Neural cell (in vitro differentiated cells): ENCODE data around the gene HIPK2. TPM values are rescaled to one million over a fixed set of nuclear protein-coding genes. Genes with fewer than 3 reads are reported as not detected.

Source experiments
- H2AFZ ChIP-seq: fragments of 200-600, 300-800 bp; sonication (generic), shearing (Covaris generic); 2 replicates; pipeline ENCODE4 v1.6.0; 2014; ENCODE audit warnings: low read depth, mild to moderate bottlenecking, antibody characterized with exemption, low read length, moderate library complexity
- H3F3A ChIP-seq: fragments of 200-600 bp; shearing (Covaris generic); 2 replicates; pipeline ENCODE4 v1.6.1; 2016; ENCODE audit warnings: mild to moderate bottlenecking, moderate library complexity, mixed read lengths, antibody characterized with exemption, low read length; ENCODE audit not compliant: insufficient read depth, poor library complexity, severe bottlenecking
- H3K27ac ChIP-seq: fragments of 200-600, 300-800 bp; sonication (generic), shearing (Covaris generic); 2 replicates; pipeline ENCODE4 v1.5.1; 2014; ENCODE audit warnings: mild to moderate bottlenecking, low read length, moderate library complexity
- H3K27me3 ChIP-seq: fragments of 300-800, 200-600 bp; sonication (generic), shearing (Covaris generic); 2 replicates; pipeline ENCODE4 v1.6.0; 2014; ENCODE audit warnings: mild to moderate bottlenecking, low read depth, low read length, moderate library complexity; ENCODE audit not compliant: insufficient read depth
- H3K36me3 ChIP-seq: fragments of 300-800, 200-600 bp; sonication (generic), shearing (Covaris generic); 2 replicates; pipeline ENCODE4 v1.5.1; 2014; ENCODE audit warnings: mild to moderate bottlenecking, antibody characterized with exemption, low read length, moderate library complexity; ENCODE audit not compliant: insufficient read depth
- H3K4me2 ChIP-seq: fragments of 300-800, 200-600 bp; sonication (generic), shearing (Covaris generic); 2 replicates; pipeline ENCODE4 v1.6.0; 2014; ENCODE audit warnings: mild to moderate bottlenecking, low read length
- H3K4me3 ChIP-seq: fragments of 300-800, 200-600 bp; sonication (generic), shearing (Covaris generic); 2 replicates; pipeline ENCODE4 v1.5.1; 2014; ENCODE audit warnings: mild to moderate bottlenecking, low read length, moderate library complexity
- H3K79me2 ChIP-seq: fragments of 200-600 bp; shearing (Covaris generic); replicated peaks from 2 replicates; pipeline ENCODE4 v1.6.0; 2014; ENCODE audit warnings: mild to moderate bottlenecking, low read length, moderate library complexity; ENCODE audit not compliant: insufficient read depth
- H3K9ac ChIP-seq: fragments of 300-800, 200-600 bp; sonication (generic), shearing (Covaris generic); 2 replicates; pipeline ENCODE4 v1.6.1; 2016; ENCODE audit warnings: mild to moderate bottlenecking, low read length, mixed read lengths
- H3K9me2 ChIP-seq: fragments of 200-600 bp; shearing (Covaris generic); 2 replicates; pipeline ENCODE4 v1.6.1; 2016; ENCODE audit warnings: mild to moderate bottlenecking, low read length, mixed read lengths; ENCODE audit not compliant: insufficient read depth
- H3K9me3 ChIP-seq: fragments of 200-600, 300-800 bp; sonication (generic), shearing (Covaris generic); 2 replicates; pipeline ENCODE4 v1.6.1; 2016; ENCODE audit warnings: mild to moderate bottlenecking, mixed run types, low read length, moderate library complexity, mixed read lengths
- H4K20me1 ChIP-seq: fragments of 200-600 bp; shearing (Covaris generic); 2 replicates; pipeline ENCODE4 v1.6.1; 2016; ENCODE audit warnings: mild to moderate bottlenecking, mixed run types; ENCODE audit not compliant: insufficient read depth
- EP300 ChIP-seq: fragments of 450-650 bp; conservative IDR thresholded peaks from 2 replicates; pipeline ENCODE4 v1.6.1; 2014; ENCODE audit warnings: antibody characterized with exemption, mild to moderate bottlenecking, moderate library complexity; ENCODE audit not compliant: poor library complexity, severe bottlenecking
- EZH2 ChIP-seq: fragments of 200-600, 300-800 bp; shearing (Covaris generic), sonication (generic); IDR thresholded peaks from 2 replicates; pipeline ENCODE4 v1.6.1; 2014; ENCODE audit warnings: antibody characterized with exemption, low read length, borderline replicate concordance, mild to moderate bottlenecking; ENCODE audit not compliant: insufficient read depth, poor library complexity, severe bottlenecking
- MXI1 ChIP-seq: fragments of 450-650 bp; conservative IDR thresholded peaks from 2 replicates; pipeline ENCODE4 v1.6.1; 2014; ENCODE audit warnings: antibody characterized with exemption, mild to moderate bottlenecking; ENCODE audit not compliant: poor library complexity, severe bottlenecking
- POLR2AphosphoS5 ChIP-seq: IDR thresholded peaks from 2 replicates; pipeline ENCODE4 v1.6.1; 2012
- RAD21 ChIP-seq: fragments of 450-650 bp; conservative IDR thresholded peaks from 2 replicates; pipeline ENCODE4 v1.6.1; 2014; ENCODE audit warnings: antibody characterized with exemption, mild to moderate bottlenecking, moderate library complexity
- REST ChIP-seq: IDR thresholded peaks from 2 replicates; pipeline ENCODE4 v1.6.1; 2012; ENCODE audit warnings: borderline replicate concordance
- SMC3 ChIP-seq: fragments of 450-650 bp; conservative IDR thresholded peaks from 2 replicates; pipeline ENCODE4 v1.6.1; 2014; ENCODE audit warnings: antibody characterized with exemption, mild to moderate bottlenecking, moderate library complexity; ENCODE audit not compliant: poor library complexity
- TAF1 ChIP-seq: IDR thresholded peaks from 2 replicates; pipeline ENCODE4 v1.6.1; 2012; ENCODE audit warnings: low read depth
- polyA plus RNA-seq: library from polyadenylated mRNA; depleted of rRNA; stranded (reverse); fragments of >200 nt; gene quantifications from 2 replicates; pipeline ENCODE4 v1.2.3, GENCODE V29; 2014
- TF ChIP-seq, protein P1 (sequence below): fragments of 450-650 bp; IDR thresholded peaks from 2 replicates; pipeline ENCODE4 v1.5.1; 2014; ENCODE audit warnings: antibody characterized with exemption, mild to moderate bottlenecking, moderate library complexity; ENCODE audit not compliant: poor library complexity, severe bottlenecking

Gene HIPK2
- polyA plus RNA-seq, 1 donor from 2014 or later, result 8.5 TPM

DNA sequence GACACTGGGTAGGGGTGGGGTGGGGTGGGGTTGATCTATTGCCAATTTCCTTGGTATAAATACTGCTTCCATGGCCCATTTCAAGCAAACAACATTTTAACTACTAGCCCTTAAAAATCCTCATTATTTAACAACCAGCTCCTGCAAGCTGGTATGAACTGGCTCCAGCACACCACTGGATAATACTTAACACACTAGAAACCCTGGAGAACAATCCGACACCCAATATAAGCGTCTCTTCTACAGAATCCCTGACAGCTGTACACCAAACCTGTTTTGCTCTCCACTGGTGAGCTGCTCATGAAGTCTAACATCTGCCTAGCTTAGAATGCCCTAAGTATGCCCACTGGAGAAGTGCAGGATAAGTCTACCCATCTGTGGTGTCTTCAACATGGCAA, 116.8 kb downstream of the HIPK2 start:
- H3K9ac ChIP-seq, result no peak overlapping the region
- no peak overlapping the region for H3K4me2 ChIP-seq
- H3K79me2 ChIP-seq, result peaks cover 14% of the 10 kb centered on the region
- no peak overlapping the region for H3K4me3 ChIP-seq
- no peaks in the 10 kb centered on the region for H4K20me1 ChIP-seq
- TF ChIP-seq SMC3, result no peak
- TF ChIP-seq, protein P1, sequence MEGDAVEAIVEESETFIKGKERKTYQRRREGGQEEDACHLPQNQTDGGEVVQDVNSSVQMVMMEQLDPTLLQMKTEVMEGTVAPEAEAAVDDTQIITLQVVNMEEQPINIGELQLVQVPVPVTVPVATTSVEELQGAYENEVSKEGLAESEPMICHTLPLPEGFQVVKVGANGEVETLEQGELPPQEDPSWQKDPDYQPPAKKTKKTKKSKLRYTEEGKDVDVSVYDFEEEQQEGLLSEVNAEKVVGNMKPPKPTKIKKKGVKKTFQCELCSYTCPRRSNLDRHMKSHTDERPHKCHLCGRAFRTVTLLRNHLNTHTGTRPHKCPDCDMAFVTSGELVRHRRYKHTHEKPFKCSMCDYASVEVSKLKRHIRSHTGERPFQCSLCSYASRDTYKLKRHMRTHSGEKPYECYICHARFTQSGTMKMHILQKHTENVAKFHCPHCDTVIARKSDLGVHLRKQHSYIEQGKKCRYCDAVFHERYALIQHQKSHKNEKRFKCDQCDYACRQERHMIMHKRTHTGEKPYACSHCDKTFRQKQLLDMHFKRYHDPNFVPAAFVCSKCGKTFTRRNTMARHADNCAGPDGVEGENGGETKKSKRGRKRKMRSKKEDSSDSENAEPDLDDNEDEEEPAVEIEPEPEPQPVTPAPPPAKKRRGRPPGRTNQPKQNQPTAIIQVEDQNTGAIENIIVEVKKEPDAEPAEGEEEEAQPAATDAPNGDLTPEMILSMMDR, result no peak
- no peak for TF ChIP-seq EP300
- TF ChIP-seq REST, result no peak
- TF ChIP-seq RAD21, result no peak
- TF ChIP-seq POLR2AphosphoS5, result no peak
- TF ChIP-seq EZH2, result no peak
- no peak for TF ChIP-seq MXI1
- no peak for TF ChIP-seq TAF1
- no peaks in the 10 kb centered on the region for H3K36me3 ChIP-seq
- H3K9me2 ChIP-seq, result no peaks in the 10 kb centered on the region
- H3F3A ChIP-seq, result no peaks in the 10 kb centered on the region
- no peak overlapping the region for H3K27ac ChIP-seq
- H3K9me3 ChIP-seq, result no peaks in the 10 kb centered on the region
- no peak overlapping the region for H2AFZ ChIP-seq
- H3K27me3 ChIP-seq, result no peaks in the 10 kb centered on the region

DNA sequence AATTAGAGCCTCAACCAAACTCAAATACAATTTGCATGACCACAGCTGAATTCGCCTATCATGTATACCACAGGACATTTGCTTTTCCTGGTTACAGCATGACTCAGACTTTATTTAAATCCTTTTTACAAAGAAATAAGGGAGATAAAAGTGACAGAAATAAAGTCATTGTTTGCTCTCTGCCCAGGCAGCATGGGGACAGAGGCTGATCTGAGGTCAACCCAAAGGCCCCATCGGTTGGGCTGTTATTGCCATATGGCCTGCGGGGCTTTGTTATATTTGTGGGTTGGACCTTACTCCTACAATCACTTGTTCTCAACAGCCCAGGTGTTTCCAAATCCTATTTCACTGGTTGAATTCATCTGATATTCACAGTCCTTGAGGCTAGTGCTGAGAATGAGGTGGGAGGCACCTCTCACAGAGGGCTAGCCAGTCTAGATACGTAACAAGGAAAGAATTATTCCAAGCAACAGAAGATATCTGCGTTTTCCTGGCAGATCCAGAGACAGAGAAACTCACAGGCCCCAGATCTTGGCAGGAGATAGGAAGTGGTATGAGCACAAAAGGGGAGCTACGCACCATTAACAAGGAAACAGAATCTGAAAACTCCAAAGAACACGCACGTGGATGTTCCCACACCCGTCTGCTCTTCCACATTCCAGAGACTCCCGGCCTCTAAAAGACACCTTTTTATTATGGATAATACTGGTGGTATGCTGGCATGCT, 117.3 kb downstream of the HIPK2 start:
- Histone ChIP-seq H3K9ac (no peak overlapping the region), H3K79me2 (peaks cover 14% of the 10 kb centered on the region), H3K4me3 (no peak overlapping the region), H2AFZ (no peak overlapping the region), H3K9me2 (no peaks in the 10 kb centered on the region), H3K4me2 (no peak overlapping the region), H3K9me3 (no peaks in the 10 kb centered on the region), H3F3A (no peaks in the 10 kb centered on the region), H3K27ac (no peak overlapping the region), H4K20me1 (no peaks in the 10 kb centered on the region), H3K27me3 (no peaks in the 10 kb centered on the region), H3K36me3 (no peaks in the 10 kb centered on the region)
- TF ChIP-seq TAF1 (no peak), POLR2AphosphoS5 (no peak), EP300 (no peak), RAD21 (no peak), EZH2 (no peak), REST (no peak), SMC3 (no peak), MXI1 (no peak)
- TF ChIP-seq, protein P1, result no peak
